A673 (cell line): ENCODE measurements around the gene IL1RAPL1. TPM values are rescaled to one million over a fixed set of nuclear protein-coding genes. Genes with fewer than 3 reads are reported as not detected.
A peak's percentile ranks its signal among the peaks of the same experiment; 100 is the strongest.

Source experiments
- BruUV-seq: library from RNA; stranded (reverse); fragments of 400-500 nt; replicated peaks from 2 replicates; lab custom pipeline; 2021; lab: Mats Ljungman, UMichigan
- CTCF ChIA-PET: fragments of 300-600 bp; sonication (Branson Sonifier 250); formaldehyde crosslinking; loops from one replicate; lab custom pipeline; 2022; ENCODE audit warnings: antibody characterized with exemption; lab: Charles Lee
- POLR2A ChIA-PET: fragments of 300-600 bp; sonication (Branson Sonifier 250); formaldehyde crosslinking; loops from one replicate; lab custom pipeline; 2022; ENCODE audit warnings: antibody characterized with exemption; ENCODE audit not compliant: low non-redundant PET; lab: Charles Lee
- DNase-seq: peaks from one replicate; pipeline ENCODE4 v3.0.0-alpha.2; 2015; ENCODE audit warnings: low spot score
- H3K27ac ChIP-seq: fragments of 200-600 bp; sonication (generic); 2 replicates; pipeline ENCODE4 v1.5.1; 2016; ENCODE audit warnings: mixed run types, low read depth, mild to moderate bottlenecking, mixed read lengths, antibody characterized with exemption, low read length; ENCODE audit not compliant: poor library complexity, severe bottlenecking
- H3K27me3 ChIP-seq: fragments of 200-600 bp; sonication (generic); replicated peaks from 2 replicates; pipeline ENCODE4 v1.6.1; 2017; ENCODE audit warnings: mixed run types, low read depth, mild to moderate bottlenecking, mixed read lengths, antibody characterized with exemption, low read length; ENCODE audit not compliant: insufficient read depth, poor library complexity
- H3K36me3 ChIP-seq: fragments of 200-600 bp; sonication (generic); 2 replicates; pipeline ENCODE4 v1.6.1; 2016; ENCODE audit warnings: mixed run types, mild to moderate bottlenecking, mixed read lengths, antibody characterized with exemption, low read length; ENCODE audit not compliant: insufficient read depth, poor library complexity, severe bottlenecking
- H3K4me1 ChIP-seq: fragments of 200-600 bp; sonication (generic); 2 replicates; pipeline ENCODE4 v1.6.1; 2017; ENCODE audit warnings: mixed run types, mild to moderate bottlenecking, mixed read lengths, antibody characterized with exemption, low read length; ENCODE audit not compliant: insufficient read depth, poor library complexity, severe bottlenecking
- H3K4me3 ChIP-seq: fragments of 200-600 bp; sonication (generic); 2 replicates; pipeline ENCODE4 v1.5.1; 2016; ENCODE audit warnings: low read depth, mixed run types, mild to moderate bottlenecking, mixed read lengths, low read length; ENCODE audit not compliant: poor library complexity, severe bottlenecking
- H3K9me3 ChIP-seq: fragments of 200-600 bp; sonication (generic); 2 replicates; pipeline ENCODE4 v1.6.1; 2016; ENCODE audit warnings: mixed run types, low read depth, mild to moderate bottlenecking, mixed read lengths, antibody characterized with exemption, low read length; ENCODE audit not compliant: poor library complexity, severe bottlenecking
- CTCF ChIP-seq: fragments of 300-800, 200-600 bp; sonication (generic); conservative IDR thresholded peaks from 2 replicates; pipeline ENCODE4 v1.5.1; 2017; ENCODE audit warnings: low read depth, mild to moderate bottlenecking, antibody characterized with exemption, low read length, moderate library complexity, mixed read lengths
- EZH2 ChIP-seq: fragments of 200-600 bp; sonication (generic); IDR thresholded peaks from 2 replicates; pipeline ENCODE4 v1.6.1; 2017; ENCODE audit warnings: borderline replicate concordance, low read depth, mild to moderate bottlenecking, mixed read lengths, antibody characterized with exemption, low read length; ENCODE audit not compliant: poor library complexity, severe bottlenecking
- intact Hi-C: fragments of 100-400 bp; cut with micrococcal nuclease; formaldehyde crosslinking; loops from one replicate; pipeline ENCODE4 v1.10.0; 2022; ENCODE audit not compliant: unreplicated experiment
- total RNA-seq: library from RNA; stranded (reverse); gene quantifications from 2 replicates; pipeline ENCODE4 v1.2.3, GENCODE V29; 2021

Gene IL1RAPL1
- total RNA-seq, 1 experiment from 2014 or later: 0.21 TPM

- ChIA-PET POLR2A (no interaction called here), CTCF (no interaction called here)
- no peak overlapping the region for H3K27ac ChIP-seq
- H3K27me3 ChIP-seq: no peaks in the 10 kb centered on the region
- no peak overlapping the region for H3K4me3 ChIP-seq
- no peak for DNase-seq
- no peaks in the 10 kb centered on the region for H3K4me1 ChIP-seq
- no TSS peak for BruUV-seq
- H3K36me3 ChIP-seq: no peaks in the 10 kb centered on the region
- no peak for TF ChIP-seq CTCF
- TF ChIP-seq EZH2: no peak
- intact Hi-C loops: no loop called here
- H3K9me3 ChIP-seq: no peaks in the 10 kb centered on the region
These were observed 62.3 kb downstream of the IL1RAPL1 start for GRCh38 chrX:28649541-28649940.

- Histone ChIP-seq H3K36me3 (no peaks in the 10 kb centered on the region), H3K27ac (no peak overlapping the region), H3K4me1 (no peaks in the 10 kb centered on the region), H3K4me3 (no peak overlapping the region), H3K9me3 (no peaks in the 10 kb centered on the region), H3K27me3 (no peaks in the 10 kb centered on the region)
- BruUV-seq: no TSS peak
- TF ChIP-seq CTCF (no peak), EZH2 (no peak)
- DNase-seq: no peak
- ChIA-PET POLR2A (no interaction called here), CTCF (no interaction called here)
- intact Hi-C loops: no loop called here
These were observed 63.9 kb downstream of the IL1RAPL1 start for GRCh38 chrX:28651186-28651585.

- POLR2A ChIA-PET: no interaction called here
These were observed 72.0 kb downstream of the IL1RAPL1 start for GRCh38 chrX:28659269-28659668.

More at GRCh38 chrX:28659269-28659668, 72.0 kb downstream of the IL1RAPL1 start:
- CTCF ChIA-PET: no interaction called here
- H3K27ac ChIP-seq: no peak overlapping the region
- no peak overlapping the region for H3K4me3 ChIP-seq
- no peaks in the 10 kb centered on the region for H3K9me3 ChIP-seq
- TF ChIP-seq EZH2 (no peak), CTCF (peak; percentile 54)
- no peaks in the 10 kb centered on the region for H3K4me1 ChIP-seq
- DNase-seq: peak; percentile 0
- intact Hi-C loops: no loop called here
- no peaks in the 10 kb centered on the region for H3K27me3 ChIP-seq
- no peaks in the 10 kb centered on the region for H3K36me3 ChIP-seq
- no TSS peak for BruUV-seq
